22Rv1 (cell line): ENCODE data around the gene PTPRZ1.

ENCODE experiments used
- H3K27ac ChIP-seq: fragments of 450-650 bp; 2 replicates; pipeline ENCODE4 v1.5.1; 2017
- CTCF ChIP-seq: fragments of 450-650 bp; IDR thresholded peaks from 2 replicates; pipeline ENCODE4 v1.5.1; 2017; ENCODE audit warnings: mild to moderate bottlenecking
- ZFX ChIP-seq: fragments of 450-650 bp; IDR thresholded peaks from 2 replicates; pipeline ENCODE4 v1.6.1; 2017; ENCODE audit warnings: antibody characterized with exemption, borderline replicate concordance

PTPRZ1 gene

GRCh38 chr7:122014697-122015096, 141.7 kb downstream of the PTPRZ1 start:
- TF ChIP-seq CTCF (peak; percentile 53), ZFX (no peak)
- no peak overlapping the region for H3K27ac ChIP-seq

- no peak overlapping the region for H3K27ac ChIP-seq
- TF ChIP-seq CTCF (no peak), ZFX (no peak)
Observed at GRCh38 chr7:122018032-122018431, 145.1 kb downstream of the PTPRZ1 start.

- H3K27ac ChIP-seq: no peak overlapping the region
- TF ChIP-seq ZFX (no peak), CTCF (no peak)
Observed at GRCh38 chr7:122027058-122027457, 154.1 kb downstream of the PTPRZ1 start.

GRCh38 chr7:122033641-122034040, 160.7 kb downstream of the PTPRZ1 start:
- TF ChIP-seq ZFX: no peak
- no peak for TF ChIP-seq CTCF
- no peak overlapping the region for H3K27ac ChIP-seq

- TF ChIP-seq CTCF (no peak), ZFX (no peak)
- no peak overlapping the region for H3K27ac ChIP-seq
Observed at GRCh38 chr7:122035876-122036275, 162.9 kb downstream of the PTPRZ1 start.

- no peak for TF ChIP-seq CTCF
- TF ChIP-seq ZFX: no peak
- H3K27ac ChIP-seq: no peak overlapping the region
Observed at GRCh38 chr7:122038134-122038533, 165.2 kb downstream of the PTPRZ1 start.

- no peak overlapping the region for H3K27ac ChIP-seq
- TF ChIP-seq CTCF (no peak), ZFX (no peak)
Observed at GRCh38 chr7:122038904-122039303, 165.9 kb downstream of the PTPRZ1 start.
